SU-DHL-6 (cell line): ENCODE results near the gene TMPRSS13.

ENCODE experiments used
- H2AFZ ChIP-seq: fragments of 200-600 bp; sonication (generic); 2 replicates; pipeline ENCODE4 v1.6.1; 2014; ENCODE audit warnings: low read depth, mild to moderate bottlenecking, moderate library complexity, mixed read lengths, antibody characterized with exemption, low read length; ENCODE audit not compliant: severe bottlenecking
- H3F3A ChIP-seq: fragments of 200-600 bp; shearing (Covaris generic); 2 replicates; pipeline ENCODE4 v1.6.0; 2016; ENCODE audit warnings: antibody characterized with exemption, mild to moderate bottlenecking; ENCODE audit not compliant: insufficient read depth
- H3K27ac ChIP-seq: fragments of 200-600 bp; sonication (generic); 2 replicates; pipeline ENCODE4 v1.5.1; 2016; ENCODE audit warnings: low read depth, mild to moderate bottlenecking, low read length, moderate library complexity, mixed read lengths
- H3K27me3 ChIP-seq: fragments of 200-600 bp; sonication (generic), shearing (Covaris generic); 2 replicates; pipeline ENCODE4 v1.6.0; 2014; ENCODE audit warnings: mild to moderate bottlenecking, low read length
- H3K36me3 ChIP-seq: fragments of 200-600 bp; sonication (generic); 2 replicates; pipeline ENCODE4 v1.6.1; 2014; ENCODE audit warnings: mild to moderate bottlenecking, low read length, mixed read lengths
- H3K4me2 ChIP-seq: fragments of 300-600, 200-600 bp; shearing (Covaris generic), sonication (generic); 2 replicates; pipeline ENCODE4 v1.6.0; 2014; ENCODE audit warnings: low read length, low read depth, mild to moderate bottlenecking; ENCODE audit not compliant: poor library complexity, severe bottlenecking
- H3K4me3 ChIP-seq: fragments of 200-600 bp; sonication (generic); 2 replicates; pipeline ENCODE4 v1.5.1; 2014; ENCODE audit warnings: antibody characterized with exemption, low read length, mild to moderate bottlenecking, mixed read lengths; ENCODE audit not compliant: insufficient read depth, poor library complexity, severe bottlenecking
- H3K79me2 ChIP-seq: fragments of 200-600 bp; sonication (generic); 2 replicates; pipeline ENCODE4 v1.6.1; 2014; ENCODE audit warnings: mild to moderate bottlenecking, low read length, moderate library complexity; ENCODE audit not compliant: insufficient read depth
- H3K9ac ChIP-seq: fragments of 200-600 bp; sonication (generic); 2 replicates; pipeline ENCODE4 v1.7.0; 2014; ENCODE audit warnings: mild to moderate bottlenecking, low read length
- H3K9me2 ChIP-seq: fragments of 200-600 bp; sonication (generic); replicated peaks from 2 replicates; pipeline ENCODE4 v1.6.1; 2014; ENCODE audit warnings: low read length; ENCODE audit not compliant: insufficient read depth
- H3K9me3 ChIP-seq: fragments of 200-600 bp; sonication (generic); 2 replicates; pipeline ENCODE4 v1.6.1; 2014; ENCODE audit warnings: low read length, mixed read lengths; ENCODE audit not compliant: insufficient read depth
- H4K20me1 ChIP-seq: fragments of 200-600 bp; sonication (generic); 2 replicates; pipeline ENCODE4 v1.6.1; 2014; ENCODE audit warnings: low read depth, mild to moderate bottlenecking, antibody characterized with exemption, low read length, moderate library complexity, mixed read lengths
- CTCF ChIP-seq: fragments of 200-600 bp; sonication (generic); IDR thresholded peaks from one replicate; pipeline ENCODE4 v1.5.1; 2017; ENCODE audit warnings: antibody characterized with exemption, mild to moderate bottlenecking, low read length, moderate library complexity; ENCODE audit not compliant: insufficient read depth, poor library complexity, severe bottlenecking
- EZH2phosphoT487 ChIP-seq: fragments of 200-600 bp; sonication (generic), shearing (Covaris generic); conservative IDR thresholded peaks from 2 replicates; pipeline ENCODE4 v1.6.1; 2018; ENCODE audit warnings: mild to moderate bottlenecking, antibody characterized with exemption, low read length, moderate library complexity, mixed read lengths

TMPRSS13 gene

GRCh38 chr11:117851106-117851505, 78.1 kb downstream of the TMPRSS13 start:
- no peaks in the 10 kb centered on the region for H3K9me3 ChIP-seq
- H3K9me2 ChIP-seq, result no peaks in the 10 kb centered on the region
- TF ChIP-seq EZH2phosphoT487, result no peak
- TF ChIP-seq CTCF, result no peak
- H3K9ac ChIP-seq, result no peak overlapping the region
- H3K4me3 ChIP-seq, result no peak overlapping the region
- H3K4me2 ChIP-seq, result no peak overlapping the region
- H3K36me3 ChIP-seq, result no peaks in the 10 kb centered on the region
- no peak overlapping the region for H2AFZ ChIP-seq
- H3K79me2 ChIP-seq, result no peaks in the 10 kb centered on the region
- no peak overlapping the region for H3K27ac ChIP-seq
- H3F3A ChIP-seq, result no peaks in the 10 kb centered on the region
- no peaks in the 10 kb centered on the region for H4K20me1 ChIP-seq
- no peaks in the 10 kb centered on the region for H3K27me3 ChIP-seq
